ENCODE results near the gene SEMA6D.
A peak's percentile ranks its signal among the peaks of the same experiment; 100 is the strongest.

The SEMA6D gene

GRCh38 chr15:47742334-47742733 is 25.0 kb downstream of the SEMA6D start:
- Histone ChIP-seq H2BK5ac (ENCODE audit: low read depth, low read length, poor library complexity, severe bottlenecking) (no peak overlapping the region), H3K27ac (ENCODE audit: low read length, poor library complexity, severe bottlenecking) (no peak overlapping the region), H3K9ac (ENCODE audit: low read length) (no peak overlapping the region), H3K14ac (ENCODE audit: low read length in 2 of 2) (peak overlapping the region in 1 of 2 experiments; percentile 44), H3K4me2 (ENCODE audit: low read length, poor library complexity, severe bottlenecking) (no peak overlapping the region), H4K8ac (ENCODE audit: low read length) (no peak overlapping the region), H2AFZ (ENCODE audit: low read depth, low read length) (no peak overlapping the region), H3K23ac (ENCODE audit: low read length in 2 of 2) (peak overlapping the region in 1 of 2 experiments; percentile 88), H3K79me1 (replicated peaks; ENCODE audit: low read length, poor library complexity, severe bottlenecking) (no peaks in the 10 kb centered on the region), H3K27me3 (ENCODE audit: control insufficient read depth in 1 of 2, insufficient read depth in 1 of 2, low read length in 2 of 2) (no peaks in the 10 kb centered on the region), H3K4ac (ENCODE audit: low read depth in 1 of 2, low read length in 2 of 2) (no peak overlapping the region), H4K91ac (ENCODE audit: low read length) (peak overlapping the region; percentile 23), H2BK15ac (ENCODE audit: low read depth, poor library complexity, severe bottlenecking) (no peak overlapping the region), H3K18ac (ENCODE audit: low read depth in 1 of 2, low read length in 2 of 2) (peak overlapping the region; percentile 18 to 45), H3K36me3 (ENCODE audit: control insufficient read depth in 1 of 2, insufficient read depth in 2 of 2, low read depth in 1 of 2, low read length in 2 of 2) (no peaks in the 10 kb centered on the region), H3K4me1 (ENCODE audit: control insufficient read depth, insufficient read depth, low read depth, low read length) (no peaks in the 10 kb centered on the region), H3K9me3 (ENCODE audit: control insufficient read depth, low read length) (no peaks in the 10 kb centered on the region), H3K4me3 (ENCODE audit: insufficient read depth in 1 of 2, low read depth in 1 of 2, low read length in 2 of 2) (no peak overlapping the region), H2AK5ac (ENCODE audit: low read length, severe bottlenecking) (no peak overlapping the region), H2BK120ac (ENCODE audit: low read depth, low read length) (no peak overlapping the region), H2BK12ac (ENCODE audit: low read length in 2 of 2) (peak overlapping the region in 1 of 2 experiments; percentile 99)
- DNase-seq, result peak; percentile 14
- 23% methylated on average over 4 of the region's 5 CpGs for WGBS

DNA sequence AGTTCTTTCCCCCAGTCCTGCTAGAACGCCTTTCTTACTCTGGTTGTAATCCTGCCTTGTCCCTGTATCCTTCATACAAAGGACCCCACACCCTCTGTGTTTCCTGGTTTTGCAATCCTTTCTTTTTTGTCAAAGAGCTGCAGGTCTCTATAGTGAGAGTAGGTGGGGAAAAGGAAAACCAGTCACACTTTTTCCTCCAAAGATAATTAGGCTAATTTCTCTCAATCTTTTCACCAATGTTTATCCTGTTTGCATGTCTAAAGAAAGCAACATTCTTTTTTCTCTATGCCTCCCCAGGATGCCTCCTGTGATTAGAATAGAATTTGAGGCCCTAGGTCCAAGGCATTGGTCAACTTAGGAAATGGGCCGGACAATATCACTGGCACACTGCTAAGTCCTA is 25.4 kb downstream of the SEMA6D start:
- no peaks in the 10 kb centered on the region for H3K36me3 ChIP-seq (ENCODE audit: control insufficient read depth in 1 of 2, insufficient read depth in 2 of 2, low read depth in 1 of 2, low read length in 2 of 2)

DNA sequence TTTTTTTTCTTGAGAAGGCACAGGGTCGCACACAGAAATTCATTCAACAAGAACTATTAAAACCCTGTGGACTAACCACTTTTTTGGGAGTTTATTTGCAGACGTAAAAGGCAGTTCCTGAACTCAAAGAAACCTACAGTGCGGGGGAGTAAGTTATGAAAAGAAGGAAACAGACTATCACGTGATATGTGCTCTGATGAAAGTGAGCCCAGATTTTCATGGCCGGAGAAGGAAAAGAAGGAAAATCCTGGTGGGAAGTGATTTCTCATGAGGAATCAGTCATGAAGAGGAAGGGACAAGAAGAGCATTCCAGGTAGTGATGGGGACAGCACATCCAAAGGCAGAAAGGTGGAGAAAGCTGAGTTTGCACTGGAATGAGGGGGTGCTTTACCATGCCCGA is 26.1 kb downstream of the SEMA6D start:
- peak overlapping the region in 1 of 2 experiments; percentile 37 for H3K18ac ChIP-seq (ENCODE audit: low read depth in 1 of 2, low read length in 2 of 2)
- H3K23ac ChIP-seq (ENCODE audit: low read length in 2 of 2), result no peak overlapping the region
- no peak overlapping the region for H3K14ac ChIP-seq (ENCODE audit: low read length in 2 of 2)
- H3K9me3 ChIP-seq (ENCODE audit: control insufficient read depth, low read length), result no peaks in the 10 kb centered on the region
- no peak overlapping the region for H3K4ac ChIP-seq (ENCODE audit: low read depth in 1 of 2, low read length in 2 of 2)
- H2AFZ ChIP-seq (ENCODE audit: low read depth, low read length), result no peak overlapping the region
- no peak overlapping the region for H2BK120ac ChIP-seq (ENCODE audit: low read depth, low read length)
- no peak overlapping the region for H2AK5ac ChIP-seq (ENCODE audit: low read length, severe bottlenecking)
- H3K4me3 ChIP-seq (ENCODE audit: insufficient read depth in 1 of 2, low read depth in 1 of 2, low read length in 2 of 2), result no peak overlapping the region
- no peak overlapping the region for H2BK15ac ChIP-seq (ENCODE audit: low read depth, poor library complexity, severe bottlenecking)
- H3K4me2 ChIP-seq (ENCODE audit: low read length, poor library complexity, severe bottlenecking), result no peak overlapping the region
- H3K27me3 ChIP-seq (ENCODE audit: control insufficient read depth in 1 of 2, insufficient read depth in 1 of 2, low read length in 2 of 2), result no peaks in the 10 kb centered on the region
- H3K36me3 ChIP-seq (ENCODE audit: control insufficient read depth in 1 of 2, insufficient read depth in 2 of 2, low read depth in 1 of 2, low read length in 2 of 2), result no peaks in the 10 kb centered on the region
- H3K9ac ChIP-seq (ENCODE audit: low read length), result no peak overlapping the region
- no peaks in the 10 kb centered on the region for H3K4me1 ChIP-seq (ENCODE audit: control insufficient read depth, insufficient read depth, low read depth, low read length)
- no peaks in the 10 kb centered on the region for H3K79me1 ChIP-seq (replicated peaks; ENCODE audit: low read length, poor library complexity, severe bottlenecking)
- H3K27ac ChIP-seq (ENCODE audit: low read length, poor library complexity, severe bottlenecking), result no peak overlapping the region
- H2BK5ac ChIP-seq (ENCODE audit: low read depth, low read length, poor library complexity, severe bottlenecking), result no peak overlapping the region
- no peak overlapping the region for H4K91ac ChIP-seq (ENCODE audit: low read length)
- 89% methylated on average over 5 of the region's 6 CpGs for WGBS
- DNase-seq, result no peak
- H4K8ac ChIP-seq (ENCODE audit: low read length), result no peak overlapping the region
- H2BK12ac ChIP-seq (ENCODE audit: low read length in 2 of 2), result no peak overlapping the region

More for the DNA sequence above, 25.4 kb downstream of the SEMA6D start:
- Histone ChIP-seq H3K9me3 (ENCODE audit: control insufficient read depth, low read length) (no peaks in the 10 kb centered on the region), H2BK120ac (ENCODE audit: low read depth, low read length) (no peak overlapping the region), H3K27ac (ENCODE audit: low read length, poor library complexity, severe bottlenecking) (no peak overlapping the region), H2BK15ac (ENCODE audit: low read depth, poor library complexity, severe bottlenecking) (no peak overlapping the region), H2AK5ac (ENCODE audit: low read length, severe bottlenecking) (no peak overlapping the region), H2AFZ (ENCODE audit: low read depth, low read length) (no peak overlapping the region), H3K4me2 (ENCODE audit: low read length, poor library complexity, severe bottlenecking) (no peak overlapping the region), H3K79me1 (replicated peaks; ENCODE audit: low read length, poor library complexity, severe bottlenecking) (no peaks in the 10 kb centered on the region), H4K8ac (ENCODE audit: low read length) (no peak overlapping the region), H3K14ac (ENCODE audit: low read length in 2 of 2) (no peak overlapping the region), H2BK5ac (ENCODE audit: low read depth, low read length, poor library complexity, severe bottlenecking) (no peak overlapping the region), H3K23ac (ENCODE audit: low read length in 2 of 2) (peak overlapping the region in 1 of 2 experiments; percentile 88), H3K9ac (ENCODE audit: low read length) (no peak overlapping the region), H3K4me3 (ENCODE audit: insufficient read depth in 1 of 2, low read depth in 1 of 2, low read length in 2 of 2) (no peak overlapping the region), H3K4me1 (ENCODE audit: control insufficient read depth, insufficient read depth, low read depth, low read length) (no peaks in the 10 kb centered on the region), H3K4ac (ENCODE audit: low read depth in 1 of 2, low read length in 2 of 2) (no peak overlapping the region), H3K27me3 (ENCODE audit: control insufficient read depth in 1 of 2, insufficient read depth in 1 of 2, low read length in 2 of 2) (no peaks in the 10 kb centered on the region), H4K91ac (ENCODE audit: low read length) (no peak overlapping the region), H2BK12ac (ENCODE audit: low read length in 2 of 2) (no peak overlapping the region), H3K18ac (ENCODE audit: low read depth in 1 of 2, low read length in 2 of 2) (peak overlapping the region; percentile 18 to 45)
- no peak for DNase-seq
- 48% methylated on average over 2 of the region's 2 CpGs for WGBS

- WGBS, result no CpG with 5 or more reads among the region's 1 CpG
These were observed 26.6 kb downstream of the SEMA6D start for GRCh38 chr15:47743886-47744285.

More at GRCh38 chr15:47743886-47744285, 26.6 kb downstream of the SEMA6D start:
- H3K4me2 ChIP-seq (ENCODE audit: low read length, poor library complexity, severe bottlenecking), result no peak overlapping the region
- H3K9me3 ChIP-seq (ENCODE audit: control insufficient read depth, low read length), result no peaks in the 10 kb centered on the region
- H3K27ac ChIP-seq (ENCODE audit: low read length, poor library complexity, severe bottlenecking), result no peak overlapping the region
- H2AK5ac ChIP-seq (ENCODE audit: low read length, severe bottlenecking), result no peak overlapping the region
- H2BK120ac ChIP-seq (ENCODE audit: low read depth, low read length), result no peak overlapping the region
- no peaks in the 10 kb centered on the region for H3K79me1 ChIP-seq (replicated peaks; ENCODE audit: low read length, poor library complexity, severe bottlenecking)
- no peaks in the 10 kb centered on the region for H3K36me3 ChIP-seq (ENCODE audit: control insufficient read depth in 1 of 2, insufficient read depth in 2 of 2, low read depth in 1 of 2, low read length in 2 of 2)
- H4K91ac ChIP-seq (ENCODE audit: low read length), result no peak overlapping the region
- H3K4me3 ChIP-seq (ENCODE audit: insufficient read depth in 1 of 2, low read depth in 1 of 2, low read length in 2 of 2), result no peak overlapping the region
- H3K9ac ChIP-seq (ENCODE audit: low read length), result no peak overlapping the region
- H2BK15ac ChIP-seq (ENCODE audit: low read depth, poor library complexity, severe bottlenecking), result no peak overlapping the region
- H3K14ac ChIP-seq (ENCODE audit: low read length in 2 of 2), result no peak overlapping the region
- no peak overlapping the region for H3K23ac ChIP-seq (ENCODE audit: low read length in 2 of 2)
- H2AFZ ChIP-seq (ENCODE audit: low read depth, low read length), result no peak overlapping the region
- no peak overlapping the region for H2BK5ac ChIP-seq (ENCODE audit: low read depth, low read length, poor library complexity, severe bottlenecking)
- H2BK12ac ChIP-seq (ENCODE audit: low read length in 2 of 2), result no peak overlapping the region
- no peak overlapping the region for H3K18ac ChIP-seq (ENCODE audit: low read depth in 1 of 2, low read length in 2 of 2)
- H3K27me3 ChIP-seq (ENCODE audit: control insufficient read depth in 1 of 2, insufficient read depth in 1 of 2, low read length in 2 of 2), result no peaks in the 10 kb centered on the region
- H3K4ac ChIP-seq (ENCODE audit: low read depth in 1 of 2, low read length in 2 of 2), result no peak overlapping the region
- no peak overlapping the region for H4K8ac ChIP-seq (ENCODE audit: low read length)
- H3K4me1 ChIP-seq (ENCODE audit: control insufficient read depth, insufficient read depth, low read depth, low read length), result no peaks in the 10 kb centered on the region
- no peak for DNase-seq

Data from mesenchymal stem cell (in vitro differentiated cells and primary cell).